RWPE2 (cell line): ENCODE measurements around the gene DRD4.
"Not testable (repeated sequence)": the region's sequence is repeated elsewhere in the genome, so short reads cannot be mapped to it uniquely, and the experiment has no call there.

Experiments
- ATAC-seq: fragments of 200-7000 bp; cut with Tn5 transposase; 3 replicates; pipeline ENCODE4 v1.9.1; 2021; ENCODE audit warnings: low read depth
- DNase-seq: peaks from one replicate; pipeline ENCODE4 v3.0.0-alpha.2; 2020; ENCODE audit warnings: low spot score
- H3K27ac ChIP-seq: fragments of 450-650 bp; 2 replicates; pipeline ENCODE4 v1.5.1; 2017; ENCODE audit warnings: mild to moderate bottlenecking; ENCODE audit not compliant: poor library complexity, severe bottlenecking
- H3K27me3 ChIP-seq: fragments of 250-450 bp; sonication (Bioruptor Pico); 2 replicates; pipeline ENCODE4 v1.5.1; 2021; ENCODE audit warnings: mild to moderate bottlenecking, moderate library complexity; ENCODE audit not compliant: insufficient read depth, poor library complexity, severe bottlenecking
- H3K36me3 ChIP-seq: fragments of 250-450 bp; sonication (Bioruptor Pico); 2 replicates; pipeline ENCODE4 v1.5.1; 2020; ENCODE audit warnings: low read depth, mild to moderate bottlenecking, moderate library complexity
- H3K4me1 ChIP-seq: fragments of 250-450 bp; sonication (Bioruptor Pico); 2 replicates; pipeline ENCODE4 v1.5.1; 2021; ENCODE audit warnings: mild to moderate bottlenecking, moderate library complexity; ENCODE audit not compliant: insufficient read depth, poor library complexity, severe bottlenecking
- H3K4me3 ChIP-seq: fragments of 250-450 bp; sonication (Bioruptor Pico); 2 replicates; pipeline ENCODE4 v1.5.1; 2021; ENCODE audit warnings: mild to moderate bottlenecking, moderate library complexity; ENCODE audit not compliant: severe bottlenecking
- H3K9me3 ChIP-seq: fragments of 250-450 bp; sonication (Bioruptor Pico); 2 replicates; pipeline ENCODE4 v1.5.1; 2021; ENCODE audit warnings: mild to moderate bottlenecking, moderate library complexity; ENCODE audit not compliant: severe bottlenecking
- TF ChIP-seq, protein P1 (sequence below): fragments of 450-650 bp; IDR thresholded peaks from one replicate; pipeline ENCODE4 v1.5.1; 2017; ENCODE audit warnings: mild to moderate bottlenecking, moderate library complexity; ENCODE audit not compliant: poor library complexity, severe bottlenecking

DRD4 gene

DNA sequence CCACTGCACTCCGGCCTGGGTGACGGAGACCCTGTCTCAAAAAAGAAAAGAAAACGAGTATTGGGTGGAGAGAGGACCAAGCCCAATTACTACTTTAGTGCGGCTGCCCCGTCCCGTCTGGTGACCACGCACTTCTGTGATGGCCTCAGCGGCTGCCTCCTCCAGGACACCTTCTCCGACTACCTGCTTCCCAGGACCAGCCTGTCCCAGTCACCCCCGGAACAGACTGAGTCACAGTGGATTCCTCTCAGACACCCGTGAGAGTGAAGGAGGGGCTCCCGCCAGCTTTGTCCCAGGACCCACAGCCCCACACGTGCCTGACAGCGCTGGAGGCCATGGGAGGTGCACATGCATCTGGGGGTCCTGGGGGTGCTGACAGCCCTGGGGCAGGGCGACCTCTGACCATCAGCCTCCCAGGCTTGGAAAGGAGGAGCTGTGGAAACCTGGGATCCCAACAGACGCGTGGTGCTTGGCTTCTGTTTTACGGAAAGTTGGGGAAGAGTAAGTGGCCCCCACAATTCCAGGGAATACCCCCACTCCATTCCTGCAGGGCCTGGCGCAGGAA, 4.8 kb downstream of the DRD4 start:
- no peaks in the 10 kb centered on the region for H3K27me3 ChIP-seq
- no peaks in the 10 kb centered on the region for H3K9me3 ChIP-seq
- no peak overlapping the region for H3K27ac ChIP-seq
- peaks cover 19% of the 10 kb centered on the region for H3K36me3 ChIP-seq
- H3K4me1 ChIP-seq, result no peaks in the 10 kb centered on the region
- ATAC-seq (no peak), DNase-seq (no peak)
- no peak overlapping the region for H3K4me3 ChIP-seq
- TF ChIP-seq, protein P1, sequence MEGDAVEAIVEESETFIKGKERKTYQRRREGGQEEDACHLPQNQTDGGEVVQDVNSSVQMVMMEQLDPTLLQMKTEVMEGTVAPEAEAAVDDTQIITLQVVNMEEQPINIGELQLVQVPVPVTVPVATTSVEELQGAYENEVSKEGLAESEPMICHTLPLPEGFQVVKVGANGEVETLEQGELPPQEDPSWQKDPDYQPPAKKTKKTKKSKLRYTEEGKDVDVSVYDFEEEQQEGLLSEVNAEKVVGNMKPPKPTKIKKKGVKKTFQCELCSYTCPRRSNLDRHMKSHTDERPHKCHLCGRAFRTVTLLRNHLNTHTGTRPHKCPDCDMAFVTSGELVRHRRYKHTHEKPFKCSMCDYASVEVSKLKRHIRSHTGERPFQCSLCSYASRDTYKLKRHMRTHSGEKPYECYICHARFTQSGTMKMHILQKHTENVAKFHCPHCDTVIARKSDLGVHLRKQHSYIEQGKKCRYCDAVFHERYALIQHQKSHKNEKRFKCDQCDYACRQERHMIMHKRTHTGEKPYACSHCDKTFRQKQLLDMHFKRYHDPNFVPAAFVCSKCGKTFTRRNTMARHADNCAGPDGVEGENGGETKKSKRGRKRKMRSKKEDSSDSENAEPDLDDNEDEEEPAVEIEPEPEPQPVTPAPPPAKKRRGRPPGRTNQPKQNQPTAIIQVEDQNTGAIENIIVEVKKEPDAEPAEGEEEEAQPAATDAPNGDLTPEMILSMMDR, result no peak

DNA sequence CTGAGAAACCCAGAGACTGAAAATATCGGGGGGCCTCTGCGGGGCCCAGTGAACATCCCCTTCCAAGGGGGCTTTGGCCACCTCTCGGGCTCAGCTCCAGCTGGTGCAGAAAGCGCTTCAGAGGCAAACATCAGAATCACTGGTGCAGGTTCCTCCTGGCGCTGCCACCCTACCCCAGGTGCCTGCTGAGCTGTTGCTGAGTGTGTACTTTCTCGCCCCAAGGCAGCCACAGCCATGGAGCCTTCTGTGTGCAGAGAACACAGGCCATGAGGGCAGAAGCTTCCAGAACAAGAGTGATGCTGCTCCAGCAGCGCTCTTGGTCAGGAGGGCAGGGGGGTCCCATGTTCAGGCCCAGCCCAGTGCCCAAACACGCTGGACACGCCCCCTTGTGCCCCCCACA, 6.3 kb downstream of the DRD4 start:
- DNase-seq (no peak), ATAC-seq (no peak)
- no peak overlapping the region for H3K4me3 ChIP-seq
- H3K27ac ChIP-seq, result no peak overlapping the region
- no peaks in the 10 kb centered on the region for H3K9me3 ChIP-seq
- no peaks in the 10 kb centered on the region for H3K4me1 ChIP-seq
- TF ChIP-seq, protein P1, result no peak
- H3K27me3 ChIP-seq, result no peaks in the 10 kb centered on the region
- peaks cover 21% of the 10 kb centered on the region for H3K36me3 ChIP-seq

DNA sequence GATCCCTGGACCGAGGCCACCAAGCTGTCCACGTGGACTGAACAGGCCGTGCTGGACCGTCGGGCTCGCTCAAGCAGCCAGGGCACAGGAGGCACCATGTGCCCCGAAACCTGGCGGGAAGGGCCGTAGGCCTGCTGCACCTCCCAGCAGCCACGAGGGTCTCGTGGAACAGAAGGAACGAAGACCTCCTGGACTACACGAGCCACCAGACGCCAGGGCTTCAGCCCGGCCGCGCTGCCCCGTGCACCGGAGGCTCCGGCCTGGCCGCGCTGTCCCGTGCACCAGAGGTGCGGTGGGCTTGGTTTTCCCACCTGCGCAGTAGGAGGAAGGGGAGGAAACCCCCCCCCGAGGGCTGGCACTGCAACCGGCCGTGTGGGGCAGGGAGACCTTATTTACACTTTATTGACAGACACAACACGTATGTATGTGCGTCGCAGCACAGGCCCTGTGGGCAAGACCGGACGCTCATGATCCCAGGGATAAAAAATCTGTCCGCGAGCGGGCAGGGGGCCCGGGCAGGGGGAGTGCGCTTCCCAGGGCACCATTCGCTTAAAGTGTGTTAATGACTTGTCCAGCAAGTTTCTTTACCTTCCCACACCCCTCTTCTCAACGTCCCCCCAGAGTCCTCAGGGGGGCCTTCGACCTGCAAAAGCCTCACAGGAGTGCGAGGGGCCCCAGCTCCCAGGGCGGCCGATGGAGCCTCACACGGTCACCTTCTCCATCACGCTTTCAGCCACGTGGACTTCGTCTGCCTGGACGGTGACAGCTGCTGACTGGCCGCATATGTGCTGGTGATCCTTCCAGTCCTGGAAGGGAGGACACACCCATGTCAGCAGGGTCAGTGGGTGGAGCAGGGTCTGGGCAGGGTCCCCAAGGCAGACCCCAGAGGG, 7.0 kb downstream of the DRD4 start:
- H3K27ac ChIP-seq, result no peak overlapping the region
- H3K4me3 ChIP-seq, result no peak overlapping the region
- no peaks in the 10 kb centered on the region for H3K27me3 ChIP-seq
- H3K36me3 ChIP-seq, result peaks cover 26% of the 10 kb centered on the region
- TF ChIP-seq, protein P1, result no peak
- no peak for ATAC-seq
- no peak for DNase-seq
- H3K4me1 ChIP-seq, result no peaks in the 10 kb centered on the region
- no peaks in the 10 kb centered on the region for H3K9me3 ChIP-seq

DNA sequence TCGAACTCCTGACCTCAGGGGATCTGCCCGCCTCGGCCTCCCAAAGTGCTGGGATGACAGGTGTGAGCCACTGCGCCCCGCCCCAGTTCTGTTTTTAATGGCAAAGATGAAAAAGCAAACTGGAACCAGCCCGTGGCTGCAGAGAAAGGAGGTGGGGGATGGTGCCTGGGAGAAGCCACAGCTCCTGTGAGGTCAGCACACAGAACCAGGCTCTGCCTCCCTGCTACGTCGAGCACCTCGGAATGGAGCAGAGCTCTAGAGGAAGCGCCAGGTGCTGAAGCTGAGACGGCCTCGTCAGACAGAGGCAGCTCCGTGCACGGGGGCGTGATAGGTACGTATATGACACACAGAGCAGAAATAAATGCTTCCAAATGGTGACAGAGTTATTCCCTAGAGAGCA, 8.5 kb downstream of the DRD4 start:
- no peak for ATAC-seq
- H3K36me3 ChIP-seq, result peaks cover 34% of the 10 kb centered on the region
- H3K4me1 ChIP-seq, result no peaks in the 10 kb centered on the region
- no peak overlapping the region for H3K4me3 ChIP-seq
- DNase-seq, result no peak
- no peaks in the 10 kb centered on the region for H3K27me3 ChIP-seq
- TF ChIP-seq, protein P1, result no peak
- H3K9me3 ChIP-seq, result no peaks in the 10 kb centered on the region
- no peak overlapping the region for H3K27ac ChIP-seq

DNA sequence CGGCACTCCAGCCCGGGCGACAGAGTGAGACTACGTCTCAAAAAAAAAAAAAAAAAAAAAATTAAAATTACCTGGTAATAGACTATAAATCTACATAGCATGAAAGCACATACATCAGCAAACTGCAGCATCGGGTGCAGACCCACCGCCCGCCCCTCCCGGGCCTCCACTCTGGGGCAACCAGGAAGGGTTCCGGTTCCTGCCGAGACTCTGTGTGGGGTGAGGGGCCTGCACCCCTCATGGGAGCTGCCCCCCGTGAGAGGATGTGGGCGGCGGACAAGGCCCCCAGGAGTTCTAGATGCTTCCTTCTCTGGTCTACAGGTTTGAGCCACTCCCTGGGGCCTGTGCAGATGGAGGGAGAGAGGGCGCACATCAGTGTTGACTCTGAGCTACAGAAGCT, 9.1 kb downstream of the DRD4 start:
- ATAC-seq (no peak), DNase-seq (no peak)
- Histone ChIP-seq H3K27me3 (no peaks in the 10 kb centered on the region), H3K36me3 (peaks cover 41% of the 10 kb centered on the region), H3K4me3 (no peak overlapping the region), H3K27ac (no peak overlapping the region), H3K9me3 (no peaks in the 10 kb centered on the region), H3K4me1 (no peaks in the 10 kb centered on the region)
- TF ChIP-seq, protein P1, result no peak

DNA sequence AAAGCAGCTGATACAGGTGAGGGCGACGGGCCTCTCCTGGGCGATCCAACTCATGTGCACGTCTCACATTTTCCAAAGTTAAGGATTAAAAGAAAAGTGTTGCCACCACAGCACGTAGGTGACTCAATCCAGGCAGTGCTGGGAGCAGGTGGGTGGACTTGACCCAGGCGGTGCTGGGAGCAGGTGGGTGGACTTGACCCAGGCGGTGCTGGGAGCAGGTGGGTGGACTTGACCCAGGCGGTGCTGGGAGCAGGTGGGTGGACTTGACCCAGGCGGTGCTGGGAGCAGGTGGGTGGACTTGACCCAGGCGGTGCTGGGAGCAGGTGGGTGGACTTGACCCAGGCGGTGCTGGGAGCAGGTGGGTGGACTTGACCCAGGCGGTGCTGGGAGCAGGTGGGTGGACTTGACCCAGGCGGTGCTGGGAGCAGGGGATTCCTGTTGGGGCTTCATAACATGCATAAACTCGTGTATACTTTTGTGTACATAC, 10.6 kb downstream of the DRD4 start:
- H3K27ac ChIP-seq, H3K4me1 ChIP-seq, ATAC-seq, H3K4me3 ChIP-seq, H3K9me3 ChIP-seq, H3K27me3 ChIP-seq, DNase-seq: not testable (repeated sequence)
- peaks cover 56% of the 10 kb centered on the region for H3K36me3 ChIP-seq
